C1 segment of cervical spinal cord (tissue), 14 donors: ENCODE data around the gene C1orf174.
A peak's percentile ranks its signal among the peaks of the same experiment; 100 is the strongest.

Source experiments
- DNase-seq, 14 donors: peaks; one replicate each; lab custom pipeline; 2025; lab: John Stamatoyannopoulos, UW

The C1orf174 gene

DNA sequence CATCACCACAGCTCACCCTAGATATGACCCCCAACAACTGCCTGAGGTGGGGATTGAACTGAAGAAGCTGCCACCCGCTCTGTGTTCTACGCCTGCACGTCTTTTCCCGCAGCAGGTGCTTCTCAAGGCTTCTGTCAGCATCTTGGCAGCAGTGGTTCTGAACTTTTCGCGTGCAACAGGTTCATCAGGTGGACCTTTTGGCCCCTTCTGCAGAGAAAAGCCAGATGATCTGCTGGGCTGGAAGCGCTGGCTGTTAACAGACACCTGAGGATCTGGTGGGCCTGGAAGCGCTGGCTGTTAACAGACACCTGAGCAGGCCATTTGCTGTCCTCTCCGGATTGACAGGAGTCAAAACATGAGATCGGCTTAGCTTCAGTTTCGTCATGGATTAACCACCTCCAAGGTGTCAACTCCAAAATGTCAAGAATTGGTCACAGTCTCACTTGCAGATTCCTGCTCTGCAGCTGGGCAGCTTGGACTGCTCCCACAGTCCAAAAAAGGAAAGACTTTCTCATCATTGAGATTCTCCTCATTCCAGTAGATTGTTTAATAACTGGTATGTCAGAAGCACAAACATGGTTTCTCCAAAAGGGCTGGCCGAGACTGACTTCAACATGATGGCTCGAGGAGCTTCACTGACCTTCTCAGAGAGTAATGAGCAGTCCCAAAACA is 4.7 kb downstream of the C1orf174 start:
- DNase-seq: no peak

DNA sequence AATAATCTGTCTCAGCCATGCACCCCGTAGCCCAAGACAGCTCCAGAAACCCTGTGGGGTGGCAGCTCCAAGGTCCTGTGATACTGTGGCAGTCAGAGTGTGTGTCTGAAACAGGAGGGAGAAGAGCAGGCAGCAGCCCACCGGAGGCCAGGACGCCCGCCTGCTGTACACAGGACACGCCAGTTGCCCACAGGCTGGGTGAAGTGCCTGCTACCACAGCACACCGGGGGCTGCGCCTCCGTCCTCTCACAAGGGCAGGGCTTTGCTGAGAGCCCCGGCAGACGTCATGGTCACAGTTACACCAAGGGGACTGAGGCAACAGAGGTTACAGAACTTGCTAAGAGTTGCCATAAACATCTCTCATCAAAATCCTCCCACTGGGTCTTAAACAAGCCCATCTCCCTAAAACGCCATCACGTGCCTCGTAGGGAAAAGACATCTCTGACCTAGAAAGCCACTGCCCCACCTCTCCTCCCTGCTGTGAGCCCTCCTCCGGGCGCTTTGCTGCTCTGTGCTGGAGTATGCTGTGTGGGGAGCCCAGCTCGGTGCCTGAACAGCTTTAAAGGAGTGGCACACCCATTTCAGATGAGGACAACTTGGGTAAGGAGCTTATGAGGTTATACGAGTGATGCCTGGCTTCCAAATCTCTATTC is 5.3 kb downstream of the C1orf174 start:
- DNase-seq: no peak

DNA sequence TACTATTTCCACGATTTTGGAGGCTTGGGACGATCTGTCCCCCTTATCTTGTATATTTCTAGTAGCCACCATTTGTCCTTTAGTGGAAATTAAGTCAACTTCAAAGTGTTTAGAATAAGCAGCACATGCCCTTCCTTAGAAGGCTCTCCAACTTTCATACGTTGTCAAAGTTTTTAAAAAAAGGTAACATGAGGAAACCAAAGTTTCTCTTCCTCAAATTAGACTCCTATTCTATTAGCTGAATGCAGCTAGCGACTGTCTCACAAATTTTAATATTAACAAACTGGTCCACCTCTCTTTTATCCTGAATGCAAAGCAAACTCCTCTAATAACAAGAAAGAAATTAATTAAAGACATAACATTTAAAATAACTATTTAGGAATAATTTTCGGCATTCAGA is 6.9 kb downstream of the C1orf174 start:
- no peak for DNase-seq

DNA sequence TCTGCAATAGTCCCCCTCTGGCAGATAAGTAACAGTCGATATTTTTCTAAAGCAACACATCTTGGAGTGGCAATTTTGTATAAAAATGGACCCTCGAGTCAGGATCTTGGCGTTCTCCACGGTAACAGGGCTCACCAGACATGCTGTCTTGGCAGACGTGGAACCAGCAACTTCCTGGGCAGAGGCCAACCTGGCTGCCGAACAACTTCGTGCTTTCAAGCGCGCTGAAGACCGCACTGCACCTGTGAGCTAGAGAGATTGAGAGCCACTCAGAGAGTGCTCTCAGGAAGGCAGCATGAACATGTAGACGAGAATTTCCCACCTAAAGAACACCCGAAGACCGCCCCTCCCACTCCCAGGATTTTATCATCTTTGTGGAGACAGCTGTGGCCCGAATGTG is 7.3 kb downstream of the C1orf174 start:
- peak in 1 of 14 donors; percentile 31 for DNase-seq

DNA sequence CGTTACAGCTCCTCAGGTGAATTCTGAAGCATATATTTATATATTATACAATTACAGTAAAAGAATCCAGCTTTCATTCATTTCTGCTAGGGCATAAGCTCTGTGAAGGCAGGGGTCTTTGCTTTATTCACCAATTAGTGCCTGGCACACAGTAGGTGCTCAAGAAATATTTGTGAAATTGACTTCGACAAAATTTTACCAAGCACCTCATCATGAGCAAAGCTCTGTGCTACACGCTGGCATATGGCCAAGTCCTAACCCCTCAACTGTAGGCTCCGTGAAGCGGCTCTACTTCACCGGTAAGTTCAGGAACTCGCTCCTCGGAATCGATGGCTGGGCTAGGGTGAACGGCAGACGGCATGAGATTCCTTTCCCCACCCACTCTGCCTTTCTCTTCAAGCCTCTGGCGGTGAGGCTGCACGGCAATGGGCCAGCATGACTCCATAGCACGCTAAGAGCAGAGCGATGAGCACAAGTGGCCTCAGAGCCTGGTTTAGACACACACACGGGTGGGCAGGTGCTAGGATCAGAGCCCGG is 8.7 kb downstream of the C1orf174 start:
- DNase-seq: no peak

DNA sequence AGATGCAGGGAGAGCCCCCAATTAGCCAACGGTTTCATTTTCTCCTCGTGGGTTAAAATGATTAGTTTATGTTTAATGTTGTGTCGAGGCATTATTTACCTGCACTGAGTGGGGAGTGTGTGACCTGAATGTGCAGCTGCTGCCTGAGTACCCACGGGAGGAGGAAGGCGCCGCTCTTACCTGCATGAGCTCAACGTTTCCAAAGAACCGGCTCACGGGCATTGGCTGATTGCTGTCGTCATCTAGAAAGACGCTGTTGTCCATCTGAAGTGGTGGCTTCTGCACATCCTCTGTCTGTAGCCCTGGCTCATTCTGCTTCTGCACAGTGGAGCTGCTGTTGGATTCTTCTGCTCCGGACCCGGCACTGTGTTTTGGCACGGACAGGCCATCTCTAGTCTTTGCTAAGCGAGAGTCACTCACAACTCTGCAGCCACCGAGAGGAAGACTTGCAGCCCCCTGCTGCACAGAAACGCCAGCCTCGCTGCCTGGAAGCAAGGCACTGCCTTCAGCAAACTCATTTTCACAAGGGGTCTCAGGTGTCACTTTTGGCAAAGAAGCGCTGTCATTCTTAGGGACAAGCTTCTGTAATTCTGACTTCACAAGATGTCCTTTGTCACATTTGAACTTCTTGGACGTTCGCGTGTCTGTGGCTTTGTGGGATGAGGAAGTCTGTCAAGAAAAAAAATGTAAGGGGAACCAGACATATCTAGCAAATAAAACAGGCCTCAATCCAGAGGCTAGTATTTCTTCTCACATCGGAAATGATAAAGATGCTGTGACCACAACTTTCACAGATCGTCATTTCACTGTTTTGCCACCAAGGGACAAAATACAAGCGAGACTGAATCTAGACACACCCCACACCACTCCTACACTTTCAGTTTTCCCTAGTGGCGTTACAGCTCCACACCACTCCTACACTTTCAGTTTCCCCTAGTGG is 9.4 kb downstream of the C1orf174 start:
- DNase-seq: no peak

DNA sequence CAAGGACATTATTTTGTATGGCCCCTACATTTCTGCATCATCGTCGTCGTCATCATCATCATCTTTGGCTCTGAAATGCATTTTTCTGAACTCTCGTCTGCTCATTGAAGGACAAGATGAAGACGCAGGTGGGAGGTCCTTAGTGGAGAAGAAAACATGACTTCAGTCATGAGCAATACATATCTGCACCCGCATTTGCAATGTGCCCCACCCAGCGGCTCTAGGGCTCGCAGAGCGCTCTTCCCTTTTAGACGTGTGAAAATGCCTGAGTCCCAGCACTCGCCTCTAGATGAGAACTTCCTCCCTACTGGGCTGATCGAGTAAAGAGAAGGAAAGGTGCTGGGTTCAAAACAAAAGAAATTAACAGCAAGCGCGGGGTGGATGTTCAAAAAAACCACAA is 10.1 kb downstream of the C1orf174 start:
- no peak for DNase-seq

DNA sequence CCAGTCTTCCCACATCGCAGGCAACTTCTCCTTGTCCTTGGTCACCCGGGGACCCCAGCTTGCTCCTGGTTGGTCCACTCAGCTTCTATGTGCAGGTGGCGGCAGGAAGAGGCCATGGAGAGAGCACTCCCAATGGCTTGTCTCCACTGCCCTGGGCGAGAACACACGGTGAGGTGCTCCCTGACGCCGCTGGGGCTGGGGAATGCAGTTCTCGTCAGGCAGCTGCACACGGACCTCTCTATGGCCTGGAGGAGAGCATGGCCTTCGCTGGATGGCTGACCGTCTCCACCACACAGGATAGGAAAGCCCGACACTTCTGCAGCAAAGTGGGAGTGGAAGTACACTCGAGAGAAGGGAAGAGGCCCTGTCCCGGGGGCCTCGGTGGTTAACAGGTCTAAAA is 11.8 kb downstream of the C1orf174 start:
- no peak for DNase-seq

DNA sequence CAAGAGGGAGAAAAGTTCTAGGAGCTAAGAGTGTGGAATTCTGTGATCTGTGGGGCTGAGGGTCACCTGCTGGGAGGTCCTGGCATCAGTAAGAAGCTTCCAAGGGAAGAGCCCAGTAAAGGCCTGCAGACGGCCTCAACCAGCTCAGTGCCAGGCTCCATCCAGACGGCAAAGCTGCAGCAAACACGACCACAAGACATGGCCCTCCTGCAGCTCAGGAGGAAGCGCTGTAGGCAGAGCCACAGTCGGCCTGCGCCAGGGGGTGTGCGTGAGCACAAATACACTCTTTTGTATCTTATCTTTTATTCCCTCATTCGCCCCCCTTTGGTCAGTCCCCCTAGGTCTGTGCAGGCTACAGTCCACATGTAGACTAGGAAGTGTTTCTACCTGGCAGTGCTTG is 13.4 kb downstream of the C1orf174 start:
- no peak for DNase-seq

DNA sequence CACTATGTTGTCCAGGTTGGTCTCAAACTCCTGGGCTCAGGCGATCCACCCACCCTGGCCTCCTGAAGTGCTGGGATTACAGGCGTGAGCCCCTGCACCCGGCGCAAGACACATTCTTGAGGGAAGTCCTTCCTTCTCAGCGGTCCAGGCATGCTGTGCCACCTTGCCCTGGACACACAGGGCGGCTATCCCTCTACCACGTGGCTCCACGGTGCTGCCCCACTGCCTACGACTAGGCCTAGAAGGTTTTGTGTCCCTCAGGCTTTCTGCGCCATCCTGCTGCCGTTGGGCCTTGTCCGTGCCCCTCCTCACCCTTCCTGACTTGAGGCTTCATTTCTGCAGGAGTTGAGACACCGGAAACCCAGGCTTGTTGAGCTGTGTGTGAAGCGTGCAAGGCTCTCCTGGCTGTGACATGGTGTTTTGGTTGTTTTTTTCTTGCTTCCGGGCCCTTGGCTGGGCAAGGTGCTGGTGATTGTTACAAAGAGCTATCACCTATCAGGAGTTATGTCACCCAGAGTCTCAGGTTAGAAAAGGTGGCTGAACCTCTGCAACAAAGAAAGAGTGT is 13.9 kb downstream of the C1orf174 start:
- DNase-seq: no peak

DNA sequence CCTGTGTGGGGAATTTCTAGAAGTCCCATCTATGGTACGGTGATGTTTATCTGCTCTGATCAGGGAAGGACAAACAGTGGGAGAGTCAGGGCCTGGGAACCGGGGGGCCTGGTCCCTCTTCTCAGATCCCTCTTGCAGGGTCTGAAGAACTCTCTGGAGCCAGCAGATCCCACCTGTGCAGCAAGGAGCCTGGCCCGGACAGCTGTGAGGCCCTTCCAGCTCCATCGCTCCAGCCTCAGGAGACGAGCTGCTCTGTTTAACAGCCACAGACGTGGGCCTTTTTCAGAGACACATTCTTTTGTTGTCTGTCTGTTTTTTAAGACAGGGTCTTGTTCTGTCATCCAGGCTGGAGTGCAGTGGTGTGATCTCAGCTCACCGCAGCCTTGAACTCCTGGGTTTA is 14.5 kb downstream of the C1orf174 start:
- no peak for DNase-seq

DNA sequence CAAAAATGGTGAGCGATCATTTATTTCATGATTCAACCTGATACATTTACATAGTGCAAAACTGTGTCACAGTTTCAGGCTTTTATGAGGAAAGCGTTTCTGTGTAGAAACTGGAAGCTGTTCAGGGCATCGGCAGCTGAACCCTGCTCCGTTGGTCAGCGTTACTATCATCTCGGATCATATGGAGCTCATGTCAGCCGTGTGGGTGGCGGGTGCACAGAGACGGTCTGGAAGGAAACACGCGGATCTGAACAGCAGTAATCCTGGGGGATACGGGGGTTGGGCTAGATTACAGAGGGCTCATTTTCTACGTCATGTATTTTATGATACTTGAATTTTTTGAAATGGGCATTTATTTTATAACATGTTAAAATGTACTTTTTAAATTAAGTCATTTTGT is 15.1 kb downstream of the C1orf174 start:
- DNase-seq: no peak

DNA sequence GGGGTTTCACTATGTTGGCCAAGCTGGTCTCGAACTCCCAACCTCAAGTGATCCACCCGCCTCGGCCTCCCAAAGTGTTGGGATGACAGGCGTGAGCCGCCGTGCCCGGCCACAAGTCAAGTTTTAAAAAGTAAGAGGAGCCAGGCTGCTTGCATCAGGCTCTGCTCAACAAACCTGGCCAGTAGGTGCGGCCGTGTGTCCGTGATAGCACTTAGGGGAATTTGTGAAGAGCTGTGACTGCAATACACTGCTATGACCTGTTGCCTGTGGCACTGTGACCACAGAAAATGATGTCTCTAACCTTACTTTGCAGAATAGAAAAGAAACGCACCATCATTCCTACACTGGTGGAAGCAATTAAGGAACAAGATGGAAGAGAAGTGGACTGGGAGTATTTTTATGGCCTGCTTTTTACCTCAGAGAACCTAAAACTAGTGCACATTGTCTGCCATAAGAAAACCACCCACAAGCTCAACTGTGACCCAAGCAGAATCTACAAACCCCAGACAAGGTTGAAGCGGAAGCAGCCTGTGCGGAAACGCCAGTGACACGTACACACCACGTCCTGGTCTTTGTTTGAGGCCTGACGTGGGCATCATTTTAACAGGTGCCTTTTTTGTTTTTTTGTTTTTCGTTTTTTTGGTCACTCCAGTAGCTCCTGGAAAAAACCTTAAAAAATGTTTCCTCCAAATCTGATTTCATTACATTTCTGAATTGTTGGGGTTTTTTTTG is 16.7 kb downstream of the C1orf174 start:
- no peak for DNase-seq

DNA sequence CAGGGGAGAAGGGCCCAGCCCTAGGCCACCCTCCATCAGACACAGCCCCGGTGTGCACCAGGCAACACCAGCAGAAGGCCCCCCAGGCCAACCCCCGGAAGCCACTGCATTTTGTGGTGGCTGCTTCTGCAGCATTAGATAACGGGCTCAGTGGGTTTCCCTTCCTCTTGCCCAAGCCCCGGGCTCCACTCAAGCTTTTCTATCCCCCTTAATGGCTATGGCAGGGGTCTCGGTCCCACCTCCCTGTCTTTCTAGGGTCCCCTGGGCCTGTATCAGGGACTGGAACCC is 18.9 kb downstream of the C1orf174 start:
- DNase-seq: no peak

DNA sequence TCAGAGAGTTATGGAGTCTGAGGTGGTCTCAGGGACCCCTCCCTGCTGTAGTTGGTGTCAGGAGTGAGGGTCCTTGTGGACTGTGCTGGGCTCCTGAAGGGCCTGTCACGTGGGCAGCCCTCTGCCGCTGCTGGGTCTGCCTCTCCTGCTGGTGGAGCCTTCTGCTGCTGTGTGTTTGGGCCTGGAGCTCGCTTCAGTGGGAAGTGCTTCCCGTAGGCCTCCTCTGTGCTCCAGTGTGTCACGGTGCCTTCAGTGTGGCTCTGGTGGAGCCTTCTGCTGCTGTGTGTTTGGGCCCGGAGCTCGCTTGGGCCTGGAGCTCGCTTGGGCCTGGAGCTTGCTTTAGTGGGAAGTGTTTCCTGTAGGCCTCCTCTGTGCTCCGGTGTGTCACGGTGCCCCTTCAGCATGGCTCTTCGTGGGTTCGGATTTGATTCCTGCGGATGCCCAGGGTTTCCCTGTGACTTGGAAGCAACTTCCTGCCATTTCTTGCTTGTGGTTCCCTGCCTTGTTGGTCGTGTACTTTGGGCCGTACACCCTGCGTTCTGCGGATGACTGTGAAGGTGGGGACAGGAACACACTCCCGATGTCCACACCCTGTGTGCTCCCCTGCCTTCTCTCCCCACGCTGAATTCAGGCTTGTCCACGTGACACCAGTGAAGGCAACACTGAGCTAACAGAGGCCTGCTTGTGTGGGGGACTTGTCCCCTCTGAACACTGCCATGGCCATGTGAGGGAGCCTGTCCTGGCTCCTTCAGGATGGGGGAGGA is 19.5 kb downstream of the C1orf174 start:
- DNase-seq: no peak

DNA sequence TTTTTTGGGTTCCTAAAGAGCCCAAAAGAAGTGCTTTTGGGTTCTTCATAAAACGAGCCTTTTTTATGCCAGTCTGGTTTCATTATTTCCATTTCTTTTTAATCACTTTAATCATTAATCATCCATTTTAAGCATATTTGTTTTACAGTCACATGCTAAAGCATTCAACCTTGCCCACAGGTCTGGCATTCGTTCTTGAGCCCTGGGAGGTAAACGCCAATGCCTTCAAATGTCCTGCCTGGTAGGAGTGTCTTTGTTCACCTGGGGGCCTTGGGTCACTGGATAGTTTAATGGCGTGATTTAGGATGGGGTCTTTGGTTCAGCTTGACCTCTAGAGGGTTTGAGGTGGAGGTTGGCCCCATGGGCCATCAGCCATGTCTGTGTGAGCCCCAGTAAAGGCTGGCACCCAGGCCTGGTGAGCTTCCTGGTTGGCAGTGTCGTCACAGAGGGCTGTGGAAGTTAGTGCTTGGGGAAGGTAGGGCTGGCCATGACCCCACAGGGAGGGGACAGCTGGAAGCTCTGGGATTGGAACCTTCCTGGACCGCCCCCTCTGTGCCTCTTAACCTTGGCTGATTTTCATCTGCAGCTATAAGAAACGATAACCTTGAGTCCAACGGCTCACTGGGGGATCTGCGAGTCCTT is 20.2 kb downstream of the C1orf174 start:
- DNase-seq: no peak

DNA sequence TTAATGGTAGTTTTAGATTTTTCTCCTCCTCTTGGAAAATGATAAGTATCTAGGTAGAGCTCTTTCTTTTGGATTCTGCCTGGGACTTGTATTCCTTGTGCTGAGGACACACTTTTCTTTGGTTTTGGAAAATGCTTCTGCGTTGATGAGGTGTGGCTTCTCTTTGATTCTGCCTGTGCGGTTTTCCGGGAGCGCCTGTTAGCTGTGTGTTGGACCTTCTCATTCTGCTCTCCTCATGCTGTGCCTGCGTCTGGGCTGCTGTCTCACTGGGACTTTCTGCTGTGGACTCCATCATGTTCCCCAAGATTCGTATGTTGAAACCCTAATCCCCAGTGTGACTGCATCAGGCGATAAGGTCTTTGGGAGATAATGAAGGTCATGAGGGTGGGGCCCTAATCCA is 21.0 kb downstream of the C1orf174 start:
- no peak for DNase-seq

DNA sequence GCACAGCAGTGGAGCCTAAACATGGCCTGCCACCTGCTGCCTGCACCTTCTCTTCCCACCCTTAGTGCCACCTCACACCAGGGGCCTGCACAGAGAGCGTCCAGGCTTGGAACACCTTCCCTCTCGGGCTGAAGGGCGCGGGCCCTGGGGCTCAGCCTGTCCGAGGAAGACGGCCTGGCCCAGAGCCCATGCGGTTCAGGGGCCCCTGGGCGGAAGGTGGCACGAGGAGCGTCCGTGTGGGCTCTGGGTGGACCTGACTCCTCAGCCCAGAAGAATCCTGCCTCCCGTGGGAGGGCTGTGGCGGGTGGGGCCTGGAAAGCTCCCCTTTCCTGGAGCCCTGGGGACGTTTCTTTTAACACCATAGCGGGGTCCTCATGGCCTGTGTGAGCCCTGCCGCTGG is 23.4 kb downstream of the C1orf174 start:
- DNase-seq: no peak

DNA sequence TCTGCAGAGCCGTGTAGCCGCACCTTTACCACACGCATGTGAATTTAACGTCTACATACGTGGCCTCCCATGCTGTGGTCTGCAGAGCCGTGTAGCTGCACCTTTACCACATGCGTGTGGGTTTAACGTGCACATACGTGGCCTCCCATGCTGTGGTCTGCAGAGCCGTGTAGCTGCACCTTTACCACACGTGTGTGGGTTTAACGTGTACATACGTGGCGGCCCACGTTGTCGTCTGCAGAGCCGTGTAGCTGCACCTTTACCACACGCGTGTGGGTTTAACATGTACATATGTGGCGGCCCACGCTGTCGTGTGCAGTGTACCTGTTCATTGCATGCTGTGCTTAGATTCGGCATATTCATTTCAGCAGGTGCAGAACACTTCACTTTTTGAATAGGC is 25.3 kb downstream of the C1orf174 start:
- no peak for DNase-seq

DNA sequence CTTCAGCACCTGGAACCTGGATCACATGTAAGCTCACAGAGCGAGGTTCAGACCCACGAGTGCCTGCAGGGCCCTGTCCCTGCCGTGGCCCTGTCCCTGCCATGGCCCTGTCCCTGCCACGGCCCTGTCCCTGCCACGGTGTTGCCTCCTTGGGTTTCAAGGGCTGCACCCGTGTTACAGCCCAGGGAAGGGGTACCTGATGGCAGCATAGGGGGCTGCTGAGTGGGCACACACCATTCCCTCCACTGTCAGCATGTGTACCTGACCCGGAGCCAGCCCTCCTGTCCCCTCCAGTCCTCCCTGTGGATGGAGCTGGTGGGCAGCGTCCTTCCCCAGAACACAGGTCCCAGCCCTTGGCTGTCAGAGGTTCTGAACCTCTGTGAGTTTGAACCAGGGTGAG is 27.5 kb downstream of the C1orf174 start:
- DNase-seq: no peak
